B cell (primary cell): ENCODE data around the gene CCDC88C. TPM values are rescaled to one million over a fixed set of nuclear protein-coding genes. Genes with fewer than 3 reads are reported as not detected.

Source experiments
- ATAC-seq: fragments of 200-7000 bp; cut with Tn5 transposase; one replicate; pipeline ENCODE4 v1.10.0; 2021; ENCODE audit warnings: low read depth, mild to moderate bottlenecking, moderate number of reproducible peaks, moderate library complexity
- CTCF ChIA-PET: fragments of 350-600 bp; sonication (Branson Sonifier 250); formaldehyde crosslinking; loops from one replicate; lab custom pipeline; 2021; ENCODE audit warnings: antibody characterized with exemption, inconsistent platforms; lab: Charles Lee
- POLR2A ChIA-PET: fragments of 350-600 bp; sonication (Branson Sonifier 250); formaldehyde crosslinking; loops from one replicate; lab custom pipeline; 2021; ENCODE audit warnings: antibody characterized with exemption; lab: Charles Lee
- DNase-seq: peaks from one replicate; pipeline ENCODE4 v3.0.0; 2013
- H2AFZ ChIP-seq: 2 replicates; pipeline ENCODE4 v1.6.1; 2012; ENCODE audit warnings: mild to moderate bottlenecking, low read depth, low read length; ENCODE audit not compliant: insufficient read depth, poor library complexity, severe bottlenecking
- H3K27ac ChIP-seq, 2 donors: 1 replicate in 1 of 2; 2 replicates in 1 of 2; pipeline ENCODE4 v1.5.1; 2012 to 2013; ENCODE audit warnings: low read length in 2 of 2, mild to moderate bottlenecking in 2 of 2, moderate library complexity in 1 of 2
- H3K27me3 ChIP-seq, 4 experiments: fragments of 200-600 bp in 1 of 4; sonication (generic) in 1 of 4; replicated peaks in 1 of 4; 1 replicate in 2 of 4; 2 replicates in 2 of 4; pipeline versions ENCODE4 v1.6.1 to v1.7.0; 2013 to 2016; ENCODE audit warnings: low read length in 3 of 4, mild to moderate bottlenecking in 2 of 4, mixed read lengths in 1 of 4, moderate library complexity in 1 of 4; ENCODE audit not compliant: insufficient read depth in 4 of 4, control insufficient read depth in 3 of 4; ENCODE audit errors: control extremely low read depth in 1 of 4
- H3K36me3 ChIP-seq, 2 experiments: replicated peaks in 1 of 2; 1 replicate in 1 of 2; 2 replicates in 1 of 2; pipeline versions ENCODE4 v1.6.1 to v1.7.1; 2013; ENCODE audit warnings: low read length in 1 of 2; ENCODE audit not compliant: insufficient read depth in 2 of 2, control insufficient read depth in 1 of 2; ENCODE audit errors: control extremely low read depth in 1 of 2, extremely low read depth in 1 of 2
- H3K4me1 ChIP-seq, 2 donors: fragments of 200-600 bp in 1 of 2; sonication (generic) in 1 of 2; 1 replicate in 1 of 2; 2 replicates in 1 of 2; pipeline versions ENCODE4 v1.5.1 to v1.6.1; 2013 to 2017; ENCODE audit warnings: low read length in 2 of 2; ENCODE audit not compliant: control insufficient read depth in 2 of 2, insufficient read depth in 2 of 2
- H3K4me2 ChIP-seq: replicated peaks from 2 replicates; pipeline ENCODE3; 2012; ENCODE audit warnings: mild to moderate bottlenecking, low read depth, low read length; ENCODE audit not compliant: poor library complexity, severe bottlenecking
- H3K4me3 ChIP-seq, 5 experiments: fragments of 200-600 bp in 1 of 5; sonication (generic) in 1 of 5; 1 replicate in 3 of 5; 2 replicates in 2 of 5; pipeline versions ENCODE4 v1.5.1 to v1.7.0; 2011 to 2016; ENCODE audit warnings: low read length in 4 of 5, mild to moderate bottlenecking in 4 of 5, low read depth in 2 of 5, control low read depth in 1 of 5, moderate library complexity in 1 of 5; ENCODE audit not compliant: insufficient read depth in 1 of 5; ENCODE audit errors: control extremely low read depth in 1 of 5, extremely low read depth in 1 of 5
- H3K79me2 ChIP-seq: fragments of 200-600 bp; sonication (generic); one replicate; pipeline ENCODE4 v1.6.0; 2016; ENCODE audit warnings: low read length; ENCODE audit not compliant: control insufficient read depth, insufficient read depth
- H3K9ac ChIP-seq: fragments of 200-600 bp; sonication (generic); 2 replicates; pipeline ENCODE4 v1.6.1; 2017; ENCODE audit warnings: mild to moderate bottlenecking, low read length, moderate library complexity
- H3K9me3 ChIP-seq, 3 donors: one replicate each; pipeline versions ENCODE4 v1.6.1 to v1.7.1; 2013; ENCODE audit warnings: low read length in 2 of 3; ENCODE audit not compliant: control insufficient read depth in 2 of 3, insufficient read depth in 1 of 3; ENCODE audit errors: control extremely low read depth in 1 of 3
- H4K20me1 ChIP-seq: 2 replicates; pipeline ENCODE4 v1.6.0; 2012; ENCODE audit warnings: mild to moderate bottlenecking, low read length; ENCODE audit not compliant: insufficient read depth, control insufficient read depth, poor library complexity, severe bottlenecking
- H3K27ac Mint-ChIP-seq: one replicate; pipeline ENCODE4 v1.8.0; 2021; ENCODE audit warnings: mixed read lengths
- H3K27me3 Mint-ChIP-seq: one replicate; pipeline ENCODE4 v1.8.0; 2021; ENCODE audit warnings: mixed read lengths
- H3K4me1 Mint-ChIP-seq: one replicate; pipeline ENCODE4 v1.8.0; 2021; ENCODE audit warnings: mixed read lengths
- H3K4me3 Mint-ChIP-seq: one replicate; pipeline ENCODE4 v1.8.0; 2021; ENCODE audit warnings: mixed read lengths
- H3K9me3 Mint-ChIP-seq: one replicate; pipeline ENCODE4 v1.8.0; 2022; ENCODE audit warnings: mixed read lengths; ENCODE audit not compliant: insufficient read depth
- EZH2 ChIP-seq: IDR thresholded peaks from 2 replicates; pipeline ENCODE4 v1.6.1; 2012; ENCODE audit warnings: borderline replicate concordance, low read depth, mild to moderate bottlenecking, moderate library complexity, low read length; ENCODE audit not compliant: insufficient read depth, poor library complexity, severe bottlenecking
- WGBS: methylation state at CpG from one replicate; pipeline ENCODE4 v1.1.5; 2013; ENCODE audit warnings: missing lambda C conversion rate; ENCODE audit not compliant: insufficient coverage; 5-methylcytosine and 5-hydroxymethylcytosine counted together
- intact Hi-C: fragments of 100-400 bp; cut with micrococcal nuclease; formaldehyde crosslinking; loops from one replicate; pipeline ENCODE4 v1.10.0; 2022
- polyA plus RNA-seq: library from polyadenylated mRNA; depleted of rRNA; stranded (reverse); fragments of >200 nt; gene quantifications from 2 replicates; pipeline ENCODE4 v1.2.3, GENCODE V29; 2012
- total RNA-seq, 2 donors: library from RNA; stranded (reverse); fragments of 120-200 nt in 1 of 2; gene quantifications; 1 replicate in 1 of 2; 2 replicates in 1 of 2; pipeline versions ENCODE4 v1.2.3 to v1.2.4, GENCODE V29; 2013 to 2022
- TF ChIP-seq, protein P1 (sequence below): fragments of 200-600 bp; IDR thresholded peaks from one replicate; pipeline ENCODE4 v1.8.0; 2022; ENCODE audit warnings: antibody characterized with exemption, mild to moderate bottlenecking

The CCDC88C gene
- total and polyA plus RNA-seq, 2 donors (not counting 1 experiment from before 2014, with no cell fraction given), result 98.7 to 181 TPM

- intact Hi-C loops, result no loop called here
- ATAC-seq, result no peak
- CTCF ChIA-PET, result interaction anchor here (0.5 to 4.0 kb wide), 4 partner anchors 19 to 62 kb away, joined by 3 to 24 read pairs (median 4); no protein-coding TSS in a partner anchor
Observed at GRCh38 chr14:91374879-91375702, 42.5 kb downstream of the CCDC88C start.

More at GRCh38 chr14:91374879-91375702, 42.5 kb downstream of the CCDC88C start:
- Mint-ChIP-seq H3K4me3 (peak overlapping the region; percentile 88), H3K27ac (peak overlapping the region; percentile 96), H3K27me3 (no peaks in the 10 kb centered on the region), H3K4me1 (peaks cover 98% of the 10 kb centered on the region), H3K9me3 (no peaks in the 10 kb centered on the region)
- Histone ChIP-seq H2AFZ (no peak overlapping the region), H3K79me2 (peaks cover 99% of the 10 kb centered on the region), H3K27ac (peak overlapping the region; percentile 73 to 80), H3K4me3 (no peak overlapping the region), H3K4me2 (peak overlapping the region; percentile 79), H4K20me1 (peaks cover 79% of the 10 kb centered on the region), H3K4me1 (peaks cover 82 to 100% of the 10 kb centered on the region in 2 donors), H3K9ac (peak overlapping the region; percentile 38), H3K9me3 (no peaks in the 10 kb centered on the region), H3K27me3 (no peaks in the 10 kb centered on the region), H3K36me3 (peaks cover 0 to 45% of the 10 kb centered on the region in 2 experiments)
- 82% methylated on average over 15 of the region's 26 CpGs for WGBS
- no peak for DNase-seq
- POLR2A ChIA-PET, result interaction anchor here (0.6 to 1.3 kb wide), 2 partner anchors 28 to 40 kb away, joined by 5 to 6 read pairs; no protein-coding TSS in a partner anchor
- TF ChIP-seq, protein P1, sequence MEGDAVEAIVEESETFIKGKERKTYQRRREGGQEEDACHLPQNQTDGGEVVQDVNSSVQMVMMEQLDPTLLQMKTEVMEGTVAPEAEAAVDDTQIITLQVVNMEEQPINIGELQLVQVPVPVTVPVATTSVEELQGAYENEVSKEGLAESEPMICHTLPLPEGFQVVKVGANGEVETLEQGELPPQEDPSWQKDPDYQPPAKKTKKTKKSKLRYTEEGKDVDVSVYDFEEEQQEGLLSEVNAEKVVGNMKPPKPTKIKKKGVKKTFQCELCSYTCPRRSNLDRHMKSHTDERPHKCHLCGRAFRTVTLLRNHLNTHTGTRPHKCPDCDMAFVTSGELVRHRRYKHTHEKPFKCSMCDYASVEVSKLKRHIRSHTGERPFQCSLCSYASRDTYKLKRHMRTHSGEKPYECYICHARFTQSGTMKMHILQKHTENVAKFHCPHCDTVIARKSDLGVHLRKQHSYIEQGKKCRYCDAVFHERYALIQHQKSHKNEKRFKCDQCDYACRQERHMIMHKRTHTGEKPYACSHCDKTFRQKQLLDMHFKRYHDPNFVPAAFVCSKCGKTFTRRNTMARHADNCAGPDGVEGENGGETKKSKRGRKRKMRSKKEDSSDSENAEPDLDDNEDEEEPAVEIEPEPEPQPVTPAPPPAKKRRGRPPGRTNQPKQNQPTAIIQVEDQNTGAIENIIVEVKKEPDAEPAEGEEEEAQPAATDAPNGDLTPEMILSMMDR, result no peak
- TF ChIP-seq EZH2, result no peak
